GM06990 (cell line): ENCODE data around the gene SFTPD.
"Not testable (repeated sequence)": the region's sequence is repeated elsewhere in the genome, so short reads cannot be mapped to it uniquely, and the experiment has no call there.

Experiments
- DNase-seq: peaks from one replicate; pipeline ENCODE4 v3.0.0-alpha.2; 2011; ENCODE audit not compliant: insufficient read length; ENCODE audit errors: extremely low read depth
- H3K27me3 ChIP-seq: replicated peaks from 2 replicates; pipeline ENCODE4 v1.6.0; 2011; ENCODE audit warnings: low read length; ENCODE audit not compliant: control insufficient read depth, insufficient read depth
- H3K36me3 ChIP-seq: 2 replicates; pipeline ENCODE4 v1.5.1; 2011; ENCODE audit warnings: low read length; ENCODE audit not compliant: control insufficient read depth, insufficient read depth
- H3K4me3 ChIP-seq: replicated peaks from 2 replicates; pipeline ENCODE4 v1.5.1; 2011; ENCODE audit warnings: low read depth, mild to moderate bottlenecking, control low read depth, low read length
- TF ChIP-seq, protein P1 (sequence below): IDR thresholded peaks from 2 replicates; pipeline ENCODE4 v1.5.1; 2011; ENCODE audit warnings: low read length, control low read depth, mild to moderate bottlenecking, inconsistent platforms; ENCODE audit not compliant: insufficient read depth, poor library complexity, severe bottlenecking

SFTPD gene

DNA sequence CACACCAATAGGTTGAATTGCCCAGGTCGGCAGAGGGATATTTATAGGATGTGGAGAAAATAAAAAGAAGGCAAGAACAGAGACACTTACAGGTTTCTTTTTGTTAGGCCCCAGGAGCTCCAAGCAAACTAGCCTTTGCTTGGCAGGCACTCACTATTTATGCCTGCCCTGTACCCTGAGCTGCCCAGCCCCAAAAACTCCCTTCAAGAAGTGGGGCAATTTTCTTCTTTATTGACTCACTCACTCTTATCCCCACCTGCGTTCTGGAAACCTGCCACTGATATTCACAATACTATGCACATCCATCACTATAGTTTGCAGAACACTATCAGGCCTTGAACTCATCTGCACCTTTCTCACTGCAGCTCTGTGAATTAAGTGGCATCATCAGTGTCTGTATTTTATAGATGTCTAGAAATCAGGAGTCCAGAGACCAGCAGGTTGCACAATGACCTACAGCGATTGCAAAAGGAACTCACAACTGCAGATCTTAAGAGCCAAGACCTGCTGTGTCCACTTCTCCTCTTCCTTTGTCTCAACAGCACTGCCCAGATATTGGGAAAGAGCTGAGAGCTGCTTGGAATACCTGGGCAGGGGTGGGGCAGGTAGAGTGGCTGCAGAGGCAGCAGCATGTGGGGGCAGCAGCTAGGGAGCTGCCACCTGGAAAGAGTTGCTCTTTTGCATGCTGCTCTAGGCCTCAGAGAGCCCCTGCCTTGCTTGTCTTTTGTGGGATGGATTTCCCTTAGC lies at the start of gene SFTPD:
SFTPD (minus strand) TSS at position 130 of the 747 bp plus-strand sequence. CDS start 2,446 bp downstream, outside the sequence.
- Histone ChIP-seq H3K27me3 (peaks cover 2% of the 10 kb centered on the region), H3K36me3 (no peaks in the 10 kb centered on the region), H3K4me3 (no peak within 1 kb of the TSS)
- TF ChIP-seq, protein P1, sequence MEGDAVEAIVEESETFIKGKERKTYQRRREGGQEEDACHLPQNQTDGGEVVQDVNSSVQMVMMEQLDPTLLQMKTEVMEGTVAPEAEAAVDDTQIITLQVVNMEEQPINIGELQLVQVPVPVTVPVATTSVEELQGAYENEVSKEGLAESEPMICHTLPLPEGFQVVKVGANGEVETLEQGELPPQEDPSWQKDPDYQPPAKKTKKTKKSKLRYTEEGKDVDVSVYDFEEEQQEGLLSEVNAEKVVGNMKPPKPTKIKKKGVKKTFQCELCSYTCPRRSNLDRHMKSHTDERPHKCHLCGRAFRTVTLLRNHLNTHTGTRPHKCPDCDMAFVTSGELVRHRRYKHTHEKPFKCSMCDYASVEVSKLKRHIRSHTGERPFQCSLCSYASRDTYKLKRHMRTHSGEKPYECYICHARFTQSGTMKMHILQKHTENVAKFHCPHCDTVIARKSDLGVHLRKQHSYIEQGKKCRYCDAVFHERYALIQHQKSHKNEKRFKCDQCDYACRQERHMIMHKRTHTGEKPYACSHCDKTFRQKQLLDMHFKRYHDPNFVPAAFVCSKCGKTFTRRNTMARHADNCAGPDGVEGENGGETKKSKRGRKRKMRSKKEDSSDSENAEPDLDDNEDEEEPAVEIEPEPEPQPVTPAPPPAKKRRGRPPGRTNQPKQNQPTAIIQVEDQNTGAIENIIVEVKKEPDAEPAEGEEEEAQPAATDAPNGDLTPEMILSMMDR = no peak
- no peak for DNase-seq

DNA sequence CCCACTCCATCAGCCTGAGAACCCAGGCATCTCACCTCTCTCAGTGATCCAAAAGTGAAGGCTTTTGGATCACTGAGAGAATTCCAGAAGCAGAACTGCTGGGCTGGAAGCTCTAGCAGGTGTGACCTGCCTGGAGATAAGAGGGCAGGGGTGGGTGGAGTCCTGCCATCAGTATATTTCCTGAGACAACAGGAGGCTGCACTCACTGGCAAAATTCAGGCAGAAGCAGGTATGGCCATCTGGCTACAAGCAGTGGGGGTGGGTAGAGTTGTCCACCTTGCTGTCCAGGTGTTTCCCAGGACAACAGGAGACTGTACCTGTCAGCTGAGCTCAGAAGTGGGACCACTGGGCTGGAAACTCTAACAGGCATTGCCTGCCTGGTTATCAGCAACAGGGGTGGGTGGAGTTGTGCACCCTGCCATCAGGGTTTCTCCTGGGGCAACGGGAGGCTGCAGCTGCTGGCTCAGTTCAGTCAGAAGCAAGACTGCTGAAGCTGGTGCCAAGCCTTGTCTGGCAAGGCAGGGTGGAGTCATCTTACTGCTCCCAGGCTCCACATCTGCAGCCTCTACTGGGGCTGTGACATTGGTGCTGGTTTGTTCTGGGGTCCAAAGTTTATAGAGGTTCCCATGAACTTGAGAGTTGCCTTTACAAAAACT lies 47.2 kb upstream of the SFTPD start:
- DNase-seq = no peak
- H3K36me3 ChIP-seq = no peaks in the 10 kb centered on the region

DNA sequence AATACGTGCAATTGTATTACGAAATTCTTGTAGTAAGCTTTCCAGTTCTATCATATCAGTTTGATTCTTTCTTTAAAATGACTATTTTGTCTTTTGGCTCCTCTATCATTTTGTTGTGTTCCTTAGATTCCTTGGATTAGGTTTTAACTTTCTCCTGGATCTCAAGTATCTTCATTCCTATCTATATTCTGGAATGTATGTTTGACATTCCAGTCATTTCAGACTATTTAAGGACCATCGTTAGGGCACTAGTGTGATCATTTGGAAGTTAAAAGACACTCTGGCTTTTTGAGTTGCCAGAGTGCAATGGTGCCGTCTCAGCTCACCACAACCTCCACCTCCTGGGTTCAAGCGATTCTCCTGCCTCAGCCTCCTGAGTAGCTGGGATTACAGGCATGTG lies 45.7 kb upstream of the SFTPD start:
- H3K36me3 ChIP-seq = no peaks in the 10 kb centered on the region
- no peaks in the 10 kb centered on the region for H3K27me3 ChIP-seq
- TF ChIP-seq, protein P1 = no peak
- DNase-seq = no peak
- H3K4me3 ChIP-seq = no peak overlapping the region

More for the DNA sequence above, 47.2 kb upstream of the SFTPD start:
- Histone ChIP-seq H3K4me3 (no peak overlapping the region), H3K27me3 (no peaks in the 10 kb centered on the region)
- TF ChIP-seq, protein P1 = no peak

DNA sequence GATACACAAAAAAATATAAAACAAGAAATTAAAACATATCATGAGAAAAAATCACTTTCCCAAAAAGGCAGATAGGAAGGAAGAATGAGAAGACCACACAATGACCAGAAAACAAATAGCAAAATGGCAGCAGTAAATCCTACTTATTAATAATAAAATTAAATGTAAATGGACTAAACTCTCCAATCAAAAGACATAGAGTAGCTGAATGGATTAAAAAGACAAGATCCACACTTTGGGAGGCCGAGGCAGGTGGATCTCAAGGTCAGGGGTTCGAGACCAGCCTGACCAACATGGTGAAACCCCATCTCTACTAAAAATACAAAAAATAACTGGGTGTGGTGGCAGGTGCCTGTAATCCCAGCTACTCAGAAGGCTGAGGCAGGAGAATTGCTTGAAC lies 39.3 kb upstream of the SFTPD start:
- H3K27me3 ChIP-seq, H3K4me3 ChIP-seq, H3K36me3 ChIP-seq, DNase-seq: not testable (repeated sequence)

DNA sequence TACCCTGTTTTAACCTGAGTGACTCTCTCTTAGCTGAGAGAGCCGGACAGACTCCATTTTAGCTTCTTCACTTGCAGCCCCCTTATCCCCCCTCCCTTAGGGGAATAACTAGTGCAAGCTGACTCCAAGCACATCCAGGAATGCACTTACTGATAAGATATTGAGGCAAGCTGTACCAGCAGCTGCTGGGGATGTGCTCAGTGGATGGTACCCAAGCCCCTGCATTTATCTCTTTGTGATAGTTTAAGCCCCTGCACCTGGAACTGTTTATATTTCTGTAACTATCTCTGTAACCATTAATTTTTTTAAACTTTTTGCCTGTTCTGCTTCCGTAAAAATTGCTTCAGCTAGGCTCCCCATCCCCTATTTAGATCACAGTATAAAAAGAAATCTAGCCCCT lies 37.8 kb upstream of the SFTPD start:
- H3K36me3 ChIP-seq, H3K4me3 ChIP-seq, DNase-seq, H3K27me3 ChIP-seq: not testable (repeated sequence)

DNA sequence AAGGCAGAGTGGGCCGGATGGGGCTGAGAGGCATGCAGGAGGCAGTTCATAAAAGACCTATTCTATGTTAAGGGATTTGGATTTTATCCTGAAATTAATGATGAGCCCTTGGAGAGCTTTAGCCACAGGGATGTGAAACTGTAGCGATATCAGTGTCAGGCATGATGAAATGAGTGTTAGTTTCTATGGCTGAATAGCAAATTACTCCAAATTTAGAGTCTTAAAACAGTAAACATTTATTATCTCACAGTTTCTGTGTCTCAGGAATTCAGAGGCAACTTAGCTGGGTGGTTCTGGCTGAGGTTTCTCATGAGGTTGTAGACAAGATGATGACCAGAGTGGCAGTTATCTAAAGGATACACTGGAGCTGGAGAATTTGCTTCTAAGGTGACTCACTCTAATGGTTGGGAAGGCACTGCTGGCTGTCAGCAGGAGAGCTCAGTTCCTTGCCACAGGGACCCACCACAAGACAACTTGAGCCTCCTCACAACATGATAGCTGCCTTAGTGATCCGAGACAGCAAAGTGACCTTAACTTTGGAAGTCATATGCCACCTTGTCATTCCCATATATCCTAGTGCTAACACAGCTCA lies 36.7 kb upstream of the SFTPD start:
- Histone ChIP-seq H3K27me3 (peaks cover 3% of the 10 kb centered on the region; the same call in 1 of the 2 replicates), H3K4me3 (no peak overlapping the region), H3K36me3 (no peaks in the 10 kb centered on the region)
- no peak for DNase-seq
- TF ChIP-seq, protein P1 = no peak
